Left lobe of liver (tissue), 2 donors: ENCODE data around the gene TLE5. TPM values are rescaled to one million over a fixed set of nuclear protein-coding genes. Genes with fewer than 3 reads are reported as not detected.
"Not testable (repeated sequence)": the region's sequence is repeated elsewhere in the genome, so short reads cannot be mapped to it uniquely, and the experiment has no call there.

ENCODE experiments used
- ATAC-seq: fragments of 200-7000 bp; cut with Tn5 transposase; one replicate; pipeline ENCODE4 v1.9.1; 2020; ENCODE audit warnings: mild to moderate bottlenecking, moderate library complexity
- DNase-seq: peaks from one replicate; pipeline ENCODE4 v3.0.0-alpha.2; 2020; ENCODE audit warnings: low spot score
- total RNA-seq: library from RNA; stranded (reverse); gene quantifications from one replicate; pipeline ENCODE4 v1.2.1, GENCODE V29; 2021
- donor health status: DM: no; HTN: no; CAD: no; lungs with moderate emphysema.
- donor health status: DM: no; HTN: yes; CAD: no.

TLE5 gene
- total RNA-seq, 1 donor from 2014 or later = 153 TPM

GRCh38 chr19:3028305-3029064 is 33.8 kb downstream of the TLE5 start:
- DNase-seq = no peak
- ATAC-seq = no peak

GRCh38 chr19:3027981-3028304 is 34.4 kb downstream of the TLE5 start:
- ATAC-seq = no peak
- no peak for DNase-seq

- no peak for ATAC-seq
- no peak for DNase-seq
These were observed 35.0 kb downstream of the TLE5 start for GRCh38 chr19:3027292-3027691.

- ATAC-seq = no peak
- no peak for DNase-seq
These were observed 35.5 kb downstream of the TLE5 start for GRCh38 chr19:3026768-3027167.

- ATAC-seq = no peak
- DNase-seq = no peak
These were observed 36.8 kb downstream of the TLE5 start for GRCh38 chr19:3025549-3025886.

- no peak for DNase-seq
- ATAC-seq = peak; percentile 21
These were observed 37.3 kb downstream of the TLE5 start for GRCh38 chr19:3024870-3025548.

GRCh38 chr19:3024509-3024869 is 37.8 kb downstream of the TLE5 start:
- DNase-seq = no peak
- ATAC-seq = no peak

- DNase-seq = no peak
- no peak for ATAC-seq
These were observed 41.9 kb downstream of the TLE5 start for GRCh38 chr19:3020321-3020960.

- DNase-seq (no peak), ATAC-seq (no peak)
These were observed 43.0 kb downstream of the TLE5 start for GRCh38 chr19:3019211-3019854.

- DNase-seq (no peak), ATAC-seq (no peak)
These were observed 44.4 kb downstream of the TLE5 start for GRCh38 chr19:3017923-3018322.

GRCh38 chr19:3015126-3016057 is 46.9 kb downstream of the TLE5 start:
- no peak for DNase-seq
- no peak for ATAC-seq

GRCh38 chr19:3014135-3014534 is 48.2 kb downstream of the TLE5 start:
- DNase-seq = no peak
- no peak for ATAC-seq

- DNase-seq (no peak), ATAC-seq (no peak)
These were observed 49.0 kb downstream of the TLE5 start for GRCh38 chr19:3013263-3013725.

- ATAC-seq (no peak), DNase-seq (no peak)
These were observed 49.6 kb downstream of the TLE5 start for GRCh38 chr19:3012621-3013262.

GRCh38 chr19:3012059-3012458 is 50.2 kb downstream of the TLE5 start:
- not testable (repeated sequence) for DNase-seq, ATAC-seq

GRCh38 chr19:3010871-3011270 is 51.4 kb downstream of the TLE5 start:
- DNase-seq = no peak
- ATAC-seq = no peak

GRCh38 chr19:3008994-3009393 is 53.3 kb downstream of the TLE5 start:
- ATAC-seq (no peak), DNase-seq (no peak)

GRCh38 chr19:3007975-3008374 is 54.3 kb downstream of the TLE5 start:
- ATAC-seq (no peak), DNase-seq (no peak)

- ATAC-seq = peak; percentile 16
- DNase-seq = no peak
These were observed 56.1 kb downstream of the TLE5 start for GRCh38 chr19:3006075-3006767.

GRCh38 chr19:3005345-3005744 is 57.0 kb downstream of the TLE5 start:
- DNase-seq (no peak), ATAC-seq (no peak)
